ENCODE results near the gene RGL3. TPM values are rescaled to one million over a fixed set of nuclear protein-coding genes. Genes with fewer than 3 reads are reported as not detected.

The RGL3 gene
- total and polyA plus RNA-seq, 2 donors, result 0.28 to 5.3 TPM

GRCh38 chr19:11423791-11424181, 4.7 kb upstream of the RGL3 start:
- DNase-seq (ENCODE audit: low read depth in 6 of 9, low spot score in 9 of 9), result no peak
- 19% methylated on average over 22 of the region's 22 CpGs for WGBS
- H3K4me1 ChIP-seq (ENCODE audit: control insufficient read depth in 2 of 2, insufficient read depth in 2 of 2, low read length in 2 of 2), result peaks cover 0 to 27% of the 10 kb centered on the region in 2 donors
- no peak overlapping the region for H3K27ac ChIP-seq (ENCODE audit: low read depth in 1 of 2, low read length in 1 of 2)
- peaks cover 54 to 67% of the 10 kb centered on the region in 2 donors for H3K27me3 ChIP-seq (ENCODE audit: control insufficient read depth in 2 of 2, insufficient read depth in 1 of 2, low read length in 1 of 2)
- H3K36me3 ChIP-seq (ENCODE audit: control insufficient read depth in 2 of 2, insufficient read depth in 2 of 2, low read length in 1 of 2), result no peaks in the 10 kb centered on the region
- H3K9me3 ChIP-seq (ENCODE audit: control insufficient read depth in 2 of 2, insufficient read depth in 1 of 2, low read length in 1 of 2), result peaks cover 0 to 30% of the 10 kb centered on the region in 2 donors
- H3K4me3 ChIP-seq (ENCODE audit: low read length in 2 of 2), result no peak overlapping the region

DNA sequence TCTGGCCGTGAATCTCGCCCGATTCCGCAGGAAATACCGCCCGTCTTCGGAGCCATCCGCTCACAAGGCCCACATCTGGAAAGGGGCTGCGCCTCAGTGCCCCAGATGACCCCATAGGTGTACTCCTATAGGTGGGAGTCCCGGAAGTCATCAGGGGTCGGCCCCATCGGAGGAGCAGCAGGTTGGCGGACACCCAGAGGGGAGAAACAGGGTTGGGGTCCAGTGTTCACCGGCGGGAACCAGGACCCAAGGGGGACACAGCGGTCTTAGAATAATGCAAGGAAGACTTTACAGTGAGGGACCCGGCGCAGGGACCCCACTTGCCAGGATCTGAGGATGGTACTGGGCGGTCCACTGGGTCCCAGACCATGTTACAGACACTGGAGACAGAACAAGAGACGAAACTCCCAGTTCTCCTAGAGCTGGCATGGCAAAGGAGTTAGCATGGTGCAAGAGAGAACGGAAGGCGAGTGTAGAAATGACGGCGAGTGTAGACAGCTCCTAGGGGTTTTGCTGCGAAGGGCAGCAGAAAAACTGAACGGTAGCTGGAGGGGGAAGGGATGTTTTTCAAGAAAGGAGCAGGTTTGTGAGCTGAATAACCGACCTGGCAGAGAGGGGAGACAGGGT, 4.2 kb upstream of the RGL3 start:
- H3K4me1 ChIP-seq (ENCODE audit: control insufficient read depth in 2 of 2, insufficient read depth in 2 of 2, low read length in 2 of 2), result peaks cover 5 to 32% of the 10 kb centered on the region in 2 donors
- no peak overlapping the region for H3K4me3 ChIP-seq (ENCODE audit: low read length in 2 of 2)

GRCh38 chr19:11422163-11423065, 3.3 kb upstream of the RGL3 start:
- H3K4me1 ChIP-seq (ENCODE audit: control insufficient read depth in 2 of 2, insufficient read depth in 2 of 2, low read length in 2 of 2), result peaks cover 5 to 33% of the 10 kb centered on the region in 2 donors

More for the DNA sequence above, 4.2 kb upstream of the RGL3 start:
- H3K9me3 ChIP-seq (ENCODE audit: control insufficient read depth in 2 of 2, insufficient read depth in 1 of 2, low read length in 1 of 2), result peaks cover 0 to 32% of the 10 kb centered on the region in 2 donors
- WGBS, result 37% methylated on average over 27 of the region's 27 CpGs
- no peak for DNase-seq (ENCODE audit: low read depth in 6 of 9, low spot score in 9 of 9)
- no peaks in the 10 kb centered on the region for H3K36me3 ChIP-seq (ENCODE audit: control insufficient read depth in 2 of 2, insufficient read depth in 2 of 2, low read length in 1 of 2)
- peaks cover 59 to 72% of the 10 kb centered on the region in 2 donors for H3K27me3 ChIP-seq (ENCODE audit: control insufficient read depth in 2 of 2, insufficient read depth in 1 of 2, low read length in 1 of 2)
- no peak overlapping the region for H3K27ac ChIP-seq (ENCODE audit: low read depth in 1 of 2, low read length in 1 of 2)

GRCh38 chr19:11421371-11422098, 2.4 kb upstream of the RGL3 start:
- 9% methylated on average over 36 of the region's 36 CpGs for WGBS
- Histone ChIP-seq H3K27me3 (ENCODE audit: control insufficient read depth in 2 of 2, insufficient read depth in 1 of 2, low read length in 1 of 2) (peaks cover 71 to 86% of the 10 kb centered on the region in 2 donors), H3K4me1 (ENCODE audit: control insufficient read depth in 2 of 2, insufficient read depth in 2 of 2, low read length in 2 of 2) (peaks cover 5 to 33% of the 10 kb centered on the region in 2 donors), H3K9me3 (ENCODE audit: control insufficient read depth in 2 of 2, insufficient read depth in 1 of 2, low read length in 1 of 2) (peaks cover 0 to 32% of the 10 kb centered on the region in 2 donors), H3K27ac (ENCODE audit: low read depth in 1 of 2, low read length in 1 of 2) (no peak overlapping the region), H3K4me3 (ENCODE audit: low read length in 2 of 2) (no peak overlapping the region), H3K36me3 (ENCODE audit: control insufficient read depth in 2 of 2, insufficient read depth in 2 of 2, low read length in 1 of 2) (no peaks in the 10 kb centered on the region)
- no peak for DNase-seq (ENCODE audit: low read depth in 6 of 9, low spot score in 9 of 9)

More at GRCh38 chr19:11422163-11423065, 3.3 kb upstream of the RGL3 start:
- Histone ChIP-seq H3K27ac (ENCODE audit: low read depth in 1 of 2, low read length in 1 of 2) (no peak overlapping the region), H3K36me3 (ENCODE audit: control insufficient read depth in 2 of 2, insufficient read depth in 2 of 2, low read length in 1 of 2) (no peaks in the 10 kb centered on the region), H3K27me3 (ENCODE audit: control insufficient read depth in 2 of 2, insufficient read depth in 1 of 2, low read length in 1 of 2) (peaks cover 66 to 81% of the 10 kb centered on the region in 2 donors), H3K9me3 (ENCODE audit: control insufficient read depth in 2 of 2, insufficient read depth in 1 of 2, low read length in 1 of 2) (peaks cover 0 to 32% of the 10 kb centered on the region in 2 donors), H3K4me3 (ENCODE audit: low read length in 2 of 2) (peak overlapping the region in 1 of 2 donors; percentile 16)
- DNase-seq (ENCODE audit: low read depth in 6 of 9, low spot score in 9 of 9), result peak in 1 of 9 donors; percentile 37
- WGBS, result 3% methylated on average over 56 of the region's 56 CpGs

- peaks cover 72 to 86% of the 10 kb centered on the region in 2 donors for H3K27me3 ChIP-seq (ENCODE audit: control insufficient read depth in 2 of 2, insufficient read depth in 1 of 2, low read length in 1 of 2)
- no peaks in the 10 kb centered on the region for H3K36me3 ChIP-seq (ENCODE audit: control insufficient read depth in 2 of 2, insufficient read depth in 2 of 2, low read length in 1 of 2)
- peaks cover 5 to 33% of the 10 kb centered on the region in 2 donors for H3K4me1 ChIP-seq (ENCODE audit: control insufficient read depth in 2 of 2, insufficient read depth in 2 of 2, low read length in 2 of 2)
- no peak overlapping the region for H3K27ac ChIP-seq (ENCODE audit: low read depth in 1 of 2, low read length in 1 of 2)
- 4% methylated on average over 46 of the region's 46 CpGs for WGBS
- peaks cover 0 to 32% of the 10 kb centered on the region in 2 donors for H3K9me3 ChIP-seq (ENCODE audit: control insufficient read depth in 2 of 2, insufficient read depth in 1 of 2, low read length in 1 of 2)
- DNase-seq (ENCODE audit: low read depth in 6 of 9, low spot score in 9 of 9), result no peak
- no peak overlapping the region for H3K4me3 ChIP-seq (ENCODE audit: low read length in 2 of 2)
Measured at GRCh38 chr19:11420429-11421370, 1.6 kb upstream of the RGL3 start.

DNA sequence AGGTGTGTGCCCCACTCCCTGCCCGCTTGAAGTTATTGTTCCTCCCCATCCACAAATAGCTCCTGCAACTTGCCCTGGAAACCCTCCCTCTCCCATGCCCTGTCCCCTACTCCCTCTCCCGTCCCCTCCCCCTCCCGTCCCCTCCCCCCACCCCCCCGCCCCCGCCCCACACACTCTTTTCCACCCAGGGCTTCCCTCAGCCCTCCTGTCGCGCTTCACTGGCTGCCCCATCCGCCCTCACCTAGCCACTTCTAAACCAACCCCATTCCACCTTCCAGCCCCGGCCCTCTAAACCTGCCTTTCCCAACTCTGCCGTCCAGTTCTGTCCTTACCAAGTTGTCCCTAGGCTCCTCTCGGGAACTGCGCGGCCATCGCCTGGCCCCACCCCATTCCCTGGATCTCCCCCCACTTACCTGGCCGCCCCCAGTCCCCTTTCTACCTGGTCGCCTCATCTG, 993 bp downstream of the RGL3 start:
- no peak overlapping the region for H3K4me3 ChIP-seq (ENCODE audit: low read length in 2 of 2)
- H3K4me1 ChIP-seq (ENCODE audit: control insufficient read depth in 2 of 2, insufficient read depth in 2 of 2, low read length in 2 of 2), result peaks cover 5 to 32% of the 10 kb centered on the region in 2 donors
- no peak for DNase-seq (ENCODE audit: low read depth in 6 of 9, low spot score in 9 of 9)
- H3K36me3 ChIP-seq (ENCODE audit: control insufficient read depth in 2 of 2, insufficient read depth in 2 of 2, low read length in 1 of 2), result no peaks in the 10 kb centered on the region
- H3K9me3 ChIP-seq (ENCODE audit: control insufficient read depth in 2 of 2, insufficient read depth in 1 of 2, low read length in 1 of 2), result peaks cover 0 to 28% of the 10 kb centered on the region in 2 donors
- whole genome bisulfite sequencing, result 10% methylated on average over 16 of the region's 16 CpGs
- no peak overlapping the region for H3K27ac ChIP-seq (ENCODE audit: low read depth in 1 of 2, low read length in 1 of 2)
- peaks cover 61 to 84% of the 10 kb centered on the region in 2 donors for H3K27me3 ChIP-seq (ENCODE audit: control insufficient read depth in 2 of 2, insufficient read depth in 1 of 2, low read length in 1 of 2)

DNA sequence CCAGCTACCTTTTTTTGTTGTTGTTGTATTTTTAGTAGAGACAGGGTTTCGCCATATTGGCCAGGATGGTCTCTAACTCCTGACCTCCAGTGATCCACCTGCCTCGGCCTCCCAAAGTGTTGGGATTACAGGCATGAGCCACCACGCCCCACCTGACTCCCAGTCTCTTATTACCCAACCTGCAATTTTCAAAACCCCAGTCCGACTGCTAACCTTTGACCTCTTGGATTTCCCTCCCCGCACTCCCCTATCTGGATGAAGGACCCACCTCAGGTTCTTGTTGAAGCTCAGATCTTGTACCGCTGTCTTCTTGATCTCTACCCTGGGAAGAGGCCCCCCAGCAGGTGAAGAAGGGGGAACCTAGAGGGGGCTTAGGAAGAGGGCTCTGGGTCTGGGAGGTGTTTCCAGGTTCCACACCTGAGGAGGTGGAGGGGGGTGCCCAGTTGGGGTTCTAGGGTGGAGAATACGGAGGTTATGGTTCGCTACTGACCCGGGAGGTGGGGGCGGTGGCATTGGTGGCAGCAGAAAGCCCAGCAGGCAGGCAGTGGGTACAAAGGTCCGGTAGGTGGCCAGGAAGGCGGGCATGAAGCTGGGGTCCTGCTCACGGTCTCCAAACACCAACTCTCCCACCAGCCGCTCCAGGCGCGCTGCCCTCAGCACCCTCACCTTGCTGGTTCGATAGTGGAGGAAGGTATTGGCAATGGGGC, 2.6 kb downstream of the RGL3 start:
- H3K27me3 ChIP-seq (ENCODE audit: control insufficient read depth in 2 of 2, insufficient read depth in 1 of 2, low read length in 1 of 2), result peaks cover 44 to 69% of the 10 kb centered on the region in 2 donors

More for the DNA sequence above, 2.6 kb downstream of the RGL3 start:
- DNase-seq (ENCODE audit: low read depth in 6 of 9, low spot score in 9 of 9), result no peak
- Histone ChIP-seq H3K9me3 (ENCODE audit: control insufficient read depth in 2 of 2, insufficient read depth in 1 of 2, low read length in 1 of 2) (peaks cover 0 to 17% of the 10 kb centered on the region in 2 donors), H3K27ac (ENCODE audit: low read depth in 1 of 2, low read length in 1 of 2) (no peak overlapping the region), H3K4me1 (ENCODE audit: control insufficient read depth in 2 of 2, insufficient read depth in 2 of 2, low read length in 2 of 2) (peaks cover 5 to 19% of the 10 kb centered on the region in 2 donors), H3K4me3 (ENCODE audit: low read length in 2 of 2) (no peak overlapping the region), H3K36me3 (ENCODE audit: control insufficient read depth in 2 of 2, insufficient read depth in 2 of 2, low read length in 1 of 2) (no peaks in the 10 kb centered on the region)
- WGBS, result 95% methylated on average over 17 of the region's 17 CpGs

All from thymus (tissue), 11 donors.